IgD-negative memory B cell (primary cell): Measurements from ENCODE around the gene DLGAP1. TPM values are rescaled to one million over a fixed set of nuclear protein-coding genes. Genes with fewer than 3 reads are reported as not detected.
"Not testable (repeated sequence)": the region's sequence is repeated elsewhere in the genome, so short reads cannot be mapped to it uniquely, and the experiment has no call there.

Experiments used
- H3K27ac Mint-ChIP-seq, 3 donors: one replicate each; pipeline ENCODE4 v1.8.0; 2020 to 2022; ENCODE audit warnings: mild to moderate bottlenecking in 3 of 3, mixed read lengths in 3 of 3, moderate library complexity in 1 of 3
- H3K27me3 Mint-ChIP-seq: one replicate; pipeline ENCODE4 v1.8.0; 2021; ENCODE audit warnings: mixed read lengths
- H3K36me3 Mint-ChIP-seq: one replicate; pipeline ENCODE4 v1.8.0; 2020; ENCODE audit warnings: mild to moderate bottlenecking, mixed read lengths
- H3K4me1 Mint-ChIP-seq, 3 donors: one replicate each; pipeline ENCODE4 v1.8.0; 2020 to 2022; ENCODE audit warnings: mixed read lengths in 3 of 3, mild to moderate bottlenecking in 1 of 3
- H3K4me3 Mint-ChIP-seq, 4 donors: one replicate each; pipeline ENCODE4 v1.8.0; 2020 to 2022; ENCODE audit warnings: mild to moderate bottlenecking in 4 of 4, mixed read lengths in 4 of 4, moderate library complexity in 3 of 4
- H3K9me3 Mint-ChIP-seq, 3 donors: one replicate each; pipeline ENCODE4 v1.8.0; 2020 to 2021; ENCODE audit warnings: mixed read lengths in 3 of 3, mild to moderate bottlenecking in 1 of 3
- polyA plus RNA-seq: library from polyadenylated mRNA; unstranded; fragments of 300-500 nt; fragmentation: Illumina TruSeq; gene quantifications from one replicate; pipeline ENCODE4 v1.2.3, GENCODE V29; 2021

DLGAP1 gene
- polyA plus RNA-seq, 1 donor from 2014 or later = not detected

GRCh38 chr18:3607309-3608098, 847.6 kb downstream of the DLGAP1 start:
- Mint-ChIP-seq H3K9me3 (no peaks in the 10 kb centered on the region), H3K27me3 (no peaks in the 10 kb centered on the region), H3K27ac (peak overlapping the region in 2 of 3 donors; percentile 13 to 53), H3K4me1 (no peaks in the 10 kb centered on the region), H3K36me3 (peaks cover 2% of the 10 kb centered on the region), H3K4me3 (no peak overlapping the region)

- not testable (repeated sequence) for H3K27ac Mint-ChIP-seq, H3K4me3 Mint-ChIP-seq, H3K36me3 Mint-ChIP-seq, H3K4me1 Mint-ChIP-seq, H3K27me3 Mint-ChIP-seq, H3K9me3 Mint-ChIP-seq
Measured at GRCh38 chr18:3606863-3607262, 848.2 kb downstream of the DLGAP1 start.

- H3K27me3 Mint-ChIP-seq = no peaks in the 10 kb centered on the region
- no peak overlapping the region for H3K27ac Mint-ChIP-seq
- H3K4me1 Mint-ChIP-seq = peaks cover 0 to 3% (median 0%) of the 10 kb centered on the region in 3 donors
- H3K9me3 Mint-ChIP-seq = no peaks in the 10 kb centered on the region
- H3K4me3 Mint-ChIP-seq = no peak overlapping the region
- H3K36me3 Mint-ChIP-seq = peaks cover 2% of the 10 kb centered on the region
Measured at GRCh38 chr18:3605954-3606443, 849.1 kb downstream of the DLGAP1 start.

GRCh38 chr18:3605486-3605952, 849.6 kb downstream of the DLGAP1 start:
- H3K27ac Mint-ChIP-seq = no peak overlapping the region
- peaks cover 2% of the 10 kb centered on the region for H3K36me3 Mint-ChIP-seq
- H3K4me3 Mint-ChIP-seq = no peak overlapping the region
- peaks cover 0 to 3% (median 0%) of the 10 kb centered on the region in 3 donors for H3K4me1 Mint-ChIP-seq
- no peaks in the 10 kb centered on the region for H3K27me3 Mint-ChIP-seq
- H3K9me3 Mint-ChIP-seq = no peaks in the 10 kb centered on the region

GRCh38 chr18:3604498-3605408, 850.4 kb downstream of the DLGAP1 start:
- no peaks in the 10 kb centered on the region for H3K36me3 Mint-ChIP-seq
- H3K27ac Mint-ChIP-seq = no peak overlapping the region
- no peaks in the 10 kb centered on the region for H3K27me3 Mint-ChIP-seq
- H3K9me3 Mint-ChIP-seq = no peaks in the 10 kb centered on the region
- no peak overlapping the region for H3K4me3 Mint-ChIP-seq
- peaks cover 0 to 3% (median 0%) of the 10 kb centered on the region in 3 donors for H3K4me1 Mint-ChIP-seq

- Mint-ChIP-seq H3K36me3 (no peaks in the 10 kb centered on the region), H3K9me3 (no peaks in the 10 kb centered on the region), H3K27ac (no peak overlapping the region), H3K27me3 (no peaks in the 10 kb centered on the region), H3K4me1 (peaks cover 0 to 3% (median 2%) of the 10 kb centered on the region in 3 donors), H3K4me3 (no peak overlapping the region)
Measured at GRCh38 chr18:3604235-3604497, 850.9 kb downstream of the DLGAP1 start.

GRCh38 chr18:3603421-3604234, 851.5 kb downstream of the DLGAP1 start:
- no peaks in the 10 kb centered on the region for H3K9me3 Mint-ChIP-seq
- no peak overlapping the region for H3K27ac Mint-ChIP-seq
- H3K4me1 Mint-ChIP-seq = peaks cover 0 to 4% (median 2%) of the 10 kb centered on the region in 3 donors
- H3K27me3 Mint-ChIP-seq = no peaks in the 10 kb centered on the region
- no peak overlapping the region for H3K4me3 Mint-ChIP-seq
- H3K36me3 Mint-ChIP-seq = no peaks in the 10 kb centered on the region

- peaks cover 10 to 19% (median 14%) of the 10 kb centered on the region in 3 donors for H3K4me1 Mint-ChIP-seq
- H3K4me3 Mint-ChIP-seq, H3K9me3 Mint-ChIP-seq, H3K27ac Mint-ChIP-seq, H3K36me3 Mint-ChIP-seq, H3K27me3 Mint-ChIP-seq: not testable (repeated sequence)
Measured at GRCh38 chr18:3601106-3601755, 853.9 kb downstream of the DLGAP1 start.

- H3K27ac Mint-ChIP-seq = no peak overlapping the region
Measured at GRCh38 chr18:3599861-3600260, 855.2 kb downstream of the DLGAP1 start.

GRCh38 chr18:3599195-3599594, 855.9 kb downstream of the DLGAP1 start:
- Mint-ChIP-seq H3K36me3 (no peaks in the 10 kb centered on the region), H3K4me3 (no peak overlapping the region), H3K27ac (peak overlapping the region in 1 of 3 donors; percentile 20), H3K9me3 (no peaks in the 10 kb centered on the region), H3K27me3 (no peaks in the 10 kb centered on the region), H3K4me1 (peaks cover 22 to 31% (median 28%) of the 10 kb centered on the region in 3 donors)

More at GRCh38 chr18:3599861-3600260, 855.2 kb downstream of the DLGAP1 start:
- Mint-ChIP-seq H3K9me3 (no peaks in the 10 kb centered on the region), H3K4me3 (no peak overlapping the region), H3K4me1 (peaks cover 21 to 31% (median 25%) of the 10 kb centered on the region in 3 donors), H3K27me3 (no peaks in the 10 kb centered on the region), H3K36me3 (no peaks in the 10 kb centered on the region)

- H3K4me3 Mint-ChIP-seq = no peak overlapping the region
- H3K36me3 Mint-ChIP-seq = no peaks in the 10 kb centered on the region
- H3K4me1 Mint-ChIP-seq = peaks cover 25 to 33% (median 31%) of the 10 kb centered on the region in 3 donors
- H3K27me3 Mint-ChIP-seq = no peaks in the 10 kb centered on the region
- no peaks in the 10 kb centered on the region for H3K9me3 Mint-ChIP-seq
- H3K27ac Mint-ChIP-seq = peak overlapping the region in 1 of 3 donors; percentile 20
Measured at GRCh38 chr18:3598581-3598980, 856.5 kb downstream of the DLGAP1 start.

- no peaks in the 10 kb centered on the region for H3K36me3 Mint-ChIP-seq
- peaks cover 29 to 39% (median 38%) of the 10 kb centered on the region in 3 donors for H3K4me1 Mint-ChIP-seq
- peak overlapping the region in 2 of 3 donors; percentile 96 to 99 for H3K27ac Mint-ChIP-seq
- H3K4me3 Mint-ChIP-seq = peak overlapping the region in 2 of 4 donors; percentile 95 to 98
- H3K9me3 Mint-ChIP-seq = no peaks in the 10 kb centered on the region
- H3K27me3 Mint-ChIP-seq = no peaks in the 10 kb centered on the region
Measured at GRCh38 chr18:3597409-3598357, 857.4 kb downstream of the DLGAP1 start.

- H3K4me1 Mint-ChIP-seq = peaks cover 32 to 41% (median 40%) of the 10 kb centered on the region in 3 donors
- H3K27ac Mint-ChIP-seq = peak overlapping the region; percentile 96 to 99 (median 99)
- H3K36me3 Mint-ChIP-seq = no peaks in the 10 kb centered on the region
- no peaks in the 10 kb centered on the region for H3K27me3 Mint-ChIP-seq
- no peaks in the 10 kb centered on the region for H3K9me3 Mint-ChIP-seq
- H3K4me3 Mint-ChIP-seq = peak overlapping the region; percentile 87 to 98 (median 96)
Measured at GRCh38 chr18:3596637-3597384, 858.3 kb downstream of the DLGAP1 start.
